ENCODE results near the gene URI1. TPM values are rescaled to one million over a fixed set of nuclear protein-coding genes. Genes with fewer than 3 reads are reported as not detected.

URI1 gene
- total RNA-seq, 2 experiments from 2014 or later, result 45.1 to 79.2 TPM

DNA sequence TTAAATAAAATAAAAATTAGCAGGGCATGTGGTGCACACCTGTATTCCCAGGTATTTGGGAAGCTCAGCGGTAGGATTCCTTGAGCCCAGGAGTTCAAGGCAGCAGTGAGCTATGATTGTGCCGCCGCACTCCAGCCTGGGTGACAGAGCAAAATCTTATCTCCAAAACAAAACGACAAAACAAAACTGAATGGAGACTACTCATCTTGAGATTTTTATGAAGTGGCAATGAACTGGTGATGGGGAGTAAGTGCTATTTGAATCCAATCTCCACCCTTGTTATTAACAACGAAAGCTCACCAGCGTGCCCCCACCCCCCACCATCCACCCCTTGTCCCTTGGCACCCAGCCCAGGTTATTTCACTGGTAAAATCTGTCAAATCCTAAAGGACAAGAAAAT lies 45.2 kb upstream of the URI1 start:
- H3K9me3 ChIP-seq (ENCODE audit: low read length), result no peaks in the 10 kb centered on the region
- H3K79me2 ChIP-seq (ENCODE audit: insufficient read depth, low read depth, low read length), result no peaks in the 10 kb centered on the region
- H3K36me3 ChIP-seq (ENCODE audit: insufficient read depth, low read length), result no peaks in the 10 kb centered on the region
- ChIA-PET POLR2A (interaction anchor here (1.0 kb wide), 1 partner anchor 164 kb away, joined by 3 read pairs; no protein-coding TSS in a partner anchor), CTCF (ENCODE audit: unreplicated experiment) (no interaction called here)
- intact Hi-C loops (cut with micrococcal nuclease; ENCODE audit: unreplicated experiment), result no loop called here
- H3K4me3 ChIP-seq (ENCODE audit: low read depth, low read length, poor library complexity, severe bottlenecking), result no peak overlapping the region
- TF ChIP-seq, protein P1, sequence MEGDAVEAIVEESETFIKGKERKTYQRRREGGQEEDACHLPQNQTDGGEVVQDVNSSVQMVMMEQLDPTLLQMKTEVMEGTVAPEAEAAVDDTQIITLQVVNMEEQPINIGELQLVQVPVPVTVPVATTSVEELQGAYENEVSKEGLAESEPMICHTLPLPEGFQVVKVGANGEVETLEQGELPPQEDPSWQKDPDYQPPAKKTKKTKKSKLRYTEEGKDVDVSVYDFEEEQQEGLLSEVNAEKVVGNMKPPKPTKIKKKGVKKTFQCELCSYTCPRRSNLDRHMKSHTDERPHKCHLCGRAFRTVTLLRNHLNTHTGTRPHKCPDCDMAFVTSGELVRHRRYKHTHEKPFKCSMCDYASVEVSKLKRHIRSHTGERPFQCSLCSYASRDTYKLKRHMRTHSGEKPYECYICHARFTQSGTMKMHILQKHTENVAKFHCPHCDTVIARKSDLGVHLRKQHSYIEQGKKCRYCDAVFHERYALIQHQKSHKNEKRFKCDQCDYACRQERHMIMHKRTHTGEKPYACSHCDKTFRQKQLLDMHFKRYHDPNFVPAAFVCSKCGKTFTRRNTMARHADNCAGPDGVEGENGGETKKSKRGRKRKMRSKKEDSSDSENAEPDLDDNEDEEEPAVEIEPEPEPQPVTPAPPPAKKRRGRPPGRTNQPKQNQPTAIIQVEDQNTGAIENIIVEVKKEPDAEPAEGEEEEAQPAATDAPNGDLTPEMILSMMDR (conservative IDR thresholded peaks at IDR 0.05; ENCODE audit: low read length), result no peak
- TF ChIP-seq EZH2phosphoT487 (IDR thresholded peaks at IDR 0.05; ENCODE audit: borderline replicate concordance, low read depth, low read length), result no peak
- no peak for DNase-seq (ENCODE audit: low spot score)
- no peaks in the 10 kb centered on the region for H4K20me1 ChIP-seq (ENCODE audit: insufficient read depth, low read length)
- BruUV-seq (replicated peaks), result no TSS peak
- no peaks in the 10 kb centered on the region for H3K9me2 ChIP-seq (ENCODE audit: insufficient read depth, low read length)
- H3K27ac ChIP-seq (ENCODE audit: low read depth, low read length, poor library complexity, severe bottlenecking), result no peak overlapping the region
- no peak overlapping the region for H2AFZ ChIP-seq (ENCODE audit: low read length)
- H3K4me2 ChIP-seq (ENCODE audit: low read length), result no peak overlapping the region
- no peaks in the 10 kb centered on the region for H3K4me1 ChIP-seq (ENCODE audit: insufficient read depth, low read length, poor library complexity, severe bottlenecking)

- ChIA-PET POLR2A (interaction anchor here (1.0 kb wide), 1 partner anchor 165 kb away, joined by 3 read pairs; no protein-coding TSS in a partner anchor), CTCF (ENCODE audit: unreplicated experiment) (no interaction called here)
- H3K4me1 ChIP-seq (ENCODE audit: insufficient read depth, low read length, poor library complexity, severe bottlenecking), result no peaks in the 10 kb centered on the region
- H2AFZ ChIP-seq (ENCODE audit: low read length), result no peak overlapping the region
- no peaks in the 10 kb centered on the region for H3K9me2 ChIP-seq (ENCODE audit: insufficient read depth, low read length)
- H3K9me3 ChIP-seq (ENCODE audit: low read length), result no peaks in the 10 kb centered on the region
- intact Hi-C loops (cut with micrococcal nuclease; ENCODE audit: unreplicated experiment), result no loop called here
- no peak overlapping the region for H3K4me2 ChIP-seq (ENCODE audit: low read length)
- TF ChIP-seq EZH2phosphoT487 (IDR thresholded peaks at IDR 0.05; ENCODE audit: borderline replicate concordance, low read depth, low read length), result no peak
- TF ChIP-seq, protein P1 (conservative IDR thresholded peaks at IDR 0.05; ENCODE audit: low read length), result no peak
- H3K79me2 ChIP-seq (ENCODE audit: insufficient read depth, low read depth, low read length), result no peaks in the 10 kb centered on the region
- no peak overlapping the region for H3K27ac ChIP-seq (ENCODE audit: low read depth, low read length, poor library complexity, severe bottlenecking)
- no peak overlapping the region for H3K4me3 ChIP-seq (ENCODE audit: low read depth, low read length, poor library complexity, severe bottlenecking)
- BruUV-seq (replicated peaks), result no TSS peak
- no peak for DNase-seq (ENCODE audit: low spot score)
- no peaks in the 10 kb centered on the region for H4K20me1 ChIP-seq (ENCODE audit: insufficient read depth, low read length)
- H3K36me3 ChIP-seq (ENCODE audit: insufficient read depth, low read length), result no peaks in the 10 kb centered on the region
Measured at GRCh38 chr19:29897466-29897865, 44.6 kb upstream of the URI1 start.

DNA sequence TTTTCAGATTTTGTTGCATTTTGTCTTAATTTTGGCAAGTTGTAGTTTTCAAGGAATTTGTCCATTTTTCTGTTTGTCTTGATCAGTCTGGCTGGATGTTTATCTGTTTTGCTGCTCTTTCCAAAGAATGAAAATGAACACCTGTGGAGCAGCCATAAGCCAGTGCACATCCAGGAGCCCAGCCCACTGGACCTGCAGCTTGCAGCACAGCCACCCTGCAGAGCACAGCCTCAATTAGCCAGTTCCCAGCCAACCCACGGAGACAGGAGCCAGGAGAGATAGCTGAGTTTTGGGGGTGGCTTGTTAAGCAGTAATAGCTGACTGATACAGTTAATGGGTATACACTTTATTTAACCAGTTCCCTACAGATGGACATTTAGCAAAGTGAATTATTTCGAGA lies 38.0 kb upstream of the URI1 start:
- POLR2A ChIA-PET, result interaction anchor here (1.3 kb wide), 1 partner anchor 14 kb away, joined by 3 read pairs; no protein-coding TSS in a partner anchor
- intact Hi-C loops (cut with micrococcal nuclease; ENCODE audit: unreplicated experiment), result no loop called here
- no peak for TF ChIP-seq EZH2phosphoT487 (IDR thresholded peaks at IDR 0.05; ENCODE audit: borderline replicate concordance, low read depth, low read length)
- TF ChIP-seq, protein P1 (conservative IDR thresholded peaks at IDR 0.05; ENCODE audit: low read length), result no peak

More for the DNA sequence above, 38.0 kb upstream of the URI1 start:
- no peak overlapping the region for H3K4me3 ChIP-seq (ENCODE audit: low read depth, low read length, poor library complexity, severe bottlenecking)
- H4K20me1 ChIP-seq (ENCODE audit: insufficient read depth, low read length), result no peaks in the 10 kb centered on the region
- BruUV-seq (replicated peaks), result no TSS peak
- no peaks in the 10 kb centered on the region for H3K79me2 ChIP-seq (ENCODE audit: insufficient read depth, low read depth, low read length)
- H3K9me3 ChIP-seq (ENCODE audit: low read length), result no peaks in the 10 kb centered on the region
- no peak overlapping the region for H2AFZ ChIP-seq (ENCODE audit: low read length)
- H3K4me2 ChIP-seq (ENCODE audit: low read length), result no peak overlapping the region
- H3K4me1 ChIP-seq (ENCODE audit: insufficient read depth, low read length, poor library complexity, severe bottlenecking), result no peaks in the 10 kb centered on the region
- no peak for DNase-seq (ENCODE audit: low spot score)
- CTCF ChIA-PET (ENCODE audit: unreplicated experiment), result no interaction called here
- H3K9me2 ChIP-seq (ENCODE audit: insufficient read depth, low read length), result no peaks in the 10 kb centered on the region
- no peaks in the 10 kb centered on the region for H3K36me3 ChIP-seq (ENCODE audit: insufficient read depth, low read length)
- no peak overlapping the region for H3K27ac ChIP-seq (ENCODE audit: low read depth, low read length, poor library complexity, severe bottlenecking)
